Memory B cell (primary cell): ENCODE results near the gene PSMG3.

Source experiments
- ATAC-seq: fragments of 150-1000 bp; cut with Tn5 transposase; 2 replicates; pipeline ENCODE4 v1.10.0; 2021; ENCODE audit warnings: low read depth, mild to moderate bottlenecking, moderate library complexity
- DNase-seq, 2 donors: peaks; one replicate each; pipeline ENCODE4 v3.0.0; 2022; ENCODE audit warnings: low spot score in 2 of 2
- H3K27ac Mint-ChIP-seq: one replicate; pipeline ENCODE4 v1.8.0; 2022; ENCODE audit warnings: mild to moderate bottlenecking, moderate library complexity, mixed read lengths
- H3K27me3 Mint-ChIP-seq: one replicate; pipeline ENCODE4 v1.8.0; 2022; ENCODE audit warnings: mixed read lengths
- H3K36me3 Mint-ChIP-seq: one replicate; pipeline ENCODE4 v1.8.0; 2022; ENCODE audit warnings: mild to moderate bottlenecking, mixed read lengths
- H3K4me1 Mint-ChIP-seq: one replicate; pipeline ENCODE4 v1.8.0; 2022; ENCODE audit warnings: mixed read lengths
- H3K4me3 Mint-ChIP-seq: one replicate; pipeline ENCODE4 v1.8.0; 2022; ENCODE audit warnings: mild to moderate bottlenecking, moderate library complexity, mixed read lengths
- H3K9me3 Mint-ChIP-seq: one replicate; pipeline ENCODE4 v1.8.0; 2022; ENCODE audit warnings: mixed read lengths

PSMG3 gene

DNA sequence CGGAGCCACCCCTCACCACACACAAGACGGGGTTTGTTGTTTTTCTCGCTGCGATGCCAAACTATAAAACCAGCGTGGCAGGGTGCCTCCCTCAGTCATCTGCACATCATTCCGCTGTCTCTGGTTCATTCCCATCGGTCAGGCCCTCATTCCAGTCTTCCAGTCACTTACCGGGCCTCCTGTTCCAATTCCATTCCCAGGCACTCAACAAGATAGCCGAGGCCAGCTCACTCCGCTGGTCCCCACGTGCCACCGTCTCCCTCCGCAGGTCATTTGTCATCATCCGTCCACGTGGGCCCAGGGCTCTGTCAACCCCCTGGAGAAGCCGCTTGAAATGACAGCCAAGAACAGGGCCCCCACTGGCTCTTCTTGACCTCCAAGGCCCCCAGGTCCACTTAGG is 7.7 kb downstream of the PSMG3 start:
- ATAC-seq (no peak), DNase-seq (no peak)
- H3K27me3 Mint-ChIP-seq = peaks cover 6% of the 10 kb centered on the region
- H3K4me3 Mint-ChIP-seq = no peak overlapping the region
- H3K9me3 Mint-ChIP-seq = no peaks in the 10 kb centered on the region
- H3K36me3 Mint-ChIP-seq = peaks cover 9% of the 10 kb centered on the region
- H3K4me1 Mint-ChIP-seq = peaks cover 2% of the 10 kb centered on the region
- H3K27ac Mint-ChIP-seq = no peak overlapping the region

DNA sequence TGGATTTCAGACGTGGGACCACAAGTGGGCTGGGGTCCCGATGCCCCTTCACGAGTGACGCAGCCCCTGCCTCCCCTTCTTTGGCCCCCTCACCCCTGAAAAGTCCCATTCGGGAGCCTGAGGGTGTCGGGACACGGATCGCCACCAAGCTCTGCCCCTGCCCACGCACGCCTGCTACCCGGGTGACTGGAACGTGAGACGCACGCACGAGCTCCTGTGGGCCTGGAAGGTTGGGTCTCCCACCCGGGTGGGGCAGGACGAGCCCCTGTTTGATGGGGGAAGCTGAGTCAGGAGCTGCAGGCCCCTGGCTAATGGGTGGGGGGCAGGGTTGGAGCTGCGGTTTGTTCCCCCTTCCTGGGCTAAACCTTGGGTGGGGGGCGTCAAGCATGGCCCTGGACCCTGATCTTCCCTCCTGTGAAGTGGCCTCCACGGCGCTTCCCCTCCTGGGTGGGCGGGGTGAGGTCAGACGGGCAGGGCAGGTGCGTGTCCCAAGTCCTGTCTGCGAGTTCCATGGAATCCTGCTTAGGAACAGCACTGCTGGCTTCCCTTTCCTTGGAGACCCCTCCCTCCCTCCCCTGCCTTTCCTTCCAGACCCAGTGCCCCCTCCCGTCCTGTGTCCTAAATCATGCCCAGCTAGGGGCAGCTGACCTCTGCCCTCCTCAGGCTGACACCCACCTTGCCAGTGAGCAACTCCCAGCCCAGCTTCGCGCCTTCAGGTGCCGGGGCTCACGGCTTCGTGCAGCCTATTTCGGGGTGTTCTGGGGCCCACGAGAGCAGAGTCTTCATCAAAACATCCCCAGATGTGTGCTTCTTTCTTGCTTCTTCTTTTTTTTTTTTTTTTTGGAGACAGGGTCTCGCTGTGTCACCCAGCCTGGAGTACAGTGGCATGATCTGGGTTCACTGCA is 8.5 kb downstream of the PSMG3 start:
- Mint-ChIP-seq H3K27me3 (peaks cover 7% of the 10 kb centered on the region), H3K4me1 (peaks cover under 1% of the 10 kb centered on the region), H3K9me3 (no peaks in the 10 kb centered on the region), H3K27ac (no peak overlapping the region), H3K4me3 (no peak overlapping the region), H3K36me3 (peaks cover 5% of the 10 kb centered on the region)
- ATAC-seq = no peak
- no peak for DNase-seq

DNA sequence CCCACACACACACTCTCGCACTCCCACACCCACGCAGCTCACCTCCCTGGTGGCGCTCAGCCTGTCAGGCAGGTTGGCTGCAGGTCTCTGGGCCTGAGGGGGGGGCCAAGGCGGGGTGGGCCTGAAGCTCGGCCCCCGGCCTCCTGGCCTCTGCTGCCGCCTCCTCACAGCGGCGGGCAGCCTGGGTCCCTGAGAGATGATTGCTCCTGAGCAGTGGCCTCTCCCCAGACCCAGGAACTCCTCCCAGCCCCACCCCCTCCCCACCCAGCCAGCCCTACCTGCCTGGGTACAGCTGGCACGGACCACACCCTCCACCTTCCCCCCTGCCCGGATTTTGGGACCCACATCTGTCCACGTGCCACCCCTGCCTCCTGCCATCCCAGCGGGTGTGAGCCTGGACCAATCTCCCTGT is 9.2 kb downstream of the PSMG3 start:
- ATAC-seq = no peak

DNA sequence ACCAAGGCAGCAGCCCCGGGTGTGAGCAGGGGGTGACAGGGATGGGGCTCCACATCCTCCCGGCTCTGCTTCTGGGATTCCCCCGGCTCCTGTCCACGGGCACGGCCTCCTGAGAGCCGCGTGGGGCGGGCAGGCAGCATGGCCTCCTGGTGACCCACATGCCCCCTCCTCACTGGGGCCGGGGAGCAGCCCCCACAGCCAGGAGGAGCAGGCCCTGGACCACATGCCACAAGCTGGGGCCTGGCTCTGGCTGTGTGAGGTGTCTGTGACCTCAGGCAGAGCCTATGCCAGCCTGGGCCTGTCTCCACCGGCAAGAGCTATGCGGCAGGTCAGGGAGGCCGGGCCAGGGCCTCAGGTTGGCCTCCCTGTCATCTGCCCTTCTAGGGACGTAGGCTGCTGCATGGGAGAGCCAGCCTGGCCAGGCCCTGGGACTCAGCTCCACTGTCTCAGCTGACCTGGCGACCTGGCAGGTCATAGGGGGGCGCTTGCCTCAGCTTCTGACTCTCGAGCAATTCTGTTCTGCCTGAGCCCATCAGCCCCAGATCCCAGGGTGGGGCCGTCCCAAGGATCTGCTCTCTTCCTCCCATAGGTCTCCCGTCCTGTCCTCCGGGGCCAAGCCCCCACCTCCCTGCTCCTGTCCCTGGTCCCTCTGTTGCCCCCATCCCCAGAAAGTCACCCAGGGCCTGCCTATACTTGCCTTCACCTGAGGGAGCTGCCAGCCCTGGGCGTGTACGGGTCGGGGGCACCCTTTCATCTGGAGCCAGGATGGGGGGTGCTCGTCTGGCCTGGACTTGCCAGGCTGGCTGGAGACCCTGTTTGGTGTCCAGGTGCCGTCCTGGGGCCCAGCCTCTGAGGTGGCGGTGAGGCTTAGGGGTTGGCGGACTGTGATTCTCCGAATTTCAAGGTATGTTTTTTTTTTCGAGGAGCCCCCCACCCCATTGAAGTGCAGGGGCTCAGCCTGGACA is 9.9 kb downstream of the PSMG3 start:
- no peaks in the 10 kb centered on the region for H3K9me3 Mint-ChIP-seq
- ATAC-seq = no peak
- no peak overlapping the region for H3K27ac Mint-ChIP-seq
- peaks cover 14% of the 10 kb centered on the region for H3K27me3 Mint-ChIP-seq
- peaks cover 4% of the 10 kb centered on the region for H3K4me1 Mint-ChIP-seq
- H3K36me3 Mint-ChIP-seq = no peaks in the 10 kb centered on the region
- no peak overlapping the region for H3K4me3 Mint-ChIP-seq
- DNase-seq = no peak

More for the DNA sequence above, 9.2 kb downstream of the PSMG3 start:
- Mint-ChIP-seq H3K4me3 (no peak overlapping the region), H3K36me3 (peaks cover 2% of the 10 kb centered on the region), H3K9me3 (no peaks in the 10 kb centered on the region), H3K27me3 (peaks cover 10% of the 10 kb centered on the region), H3K27ac (no peak overlapping the region), H3K4me1 (peaks cover 4% of the 10 kb centered on the region)
- DNase-seq = no peak

DNA sequence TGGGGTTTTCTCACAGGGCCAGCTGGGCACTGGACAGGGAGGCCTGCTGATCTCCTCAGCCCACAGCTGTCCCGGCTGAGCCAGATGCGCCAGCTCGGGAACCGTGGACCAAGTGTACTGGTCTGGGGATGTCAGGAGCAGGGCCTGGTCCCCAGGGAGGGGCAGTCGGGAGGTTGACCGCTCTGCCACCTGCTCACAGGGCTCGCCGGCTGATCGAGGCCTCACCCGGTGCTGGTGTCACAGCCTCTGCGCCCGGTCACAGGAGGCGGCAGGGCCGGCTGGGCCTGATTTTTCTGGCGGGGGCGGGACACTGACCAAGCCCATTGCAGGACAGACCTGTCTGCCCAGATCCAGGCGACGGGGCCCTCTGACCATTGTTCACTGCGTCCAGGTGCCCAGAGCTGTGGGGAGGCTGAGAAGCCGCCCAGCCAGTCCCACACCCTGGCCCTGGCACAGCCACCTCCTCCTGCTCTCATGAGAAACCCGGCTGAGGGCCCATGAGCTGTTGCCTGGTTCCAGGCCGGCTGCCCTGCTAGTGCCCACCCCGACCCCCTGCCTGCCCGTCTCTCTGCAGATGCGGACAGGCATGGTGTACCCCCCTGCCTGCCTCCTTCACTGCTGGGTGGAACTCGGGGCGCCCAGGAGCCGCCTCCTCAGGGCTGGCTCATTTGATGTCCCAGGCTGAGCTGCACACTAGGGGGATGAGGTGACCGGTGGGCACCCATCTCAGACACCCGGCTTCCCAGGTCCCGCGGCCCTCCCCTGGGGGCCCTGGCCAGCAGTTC is 10.8 kb downstream of the PSMG3 start:
- Mint-ChIP-seq H3K27me3 (peaks cover 14% of the 10 kb centered on the region), H3K27ac (no peak overlapping the region), H3K9me3 (no peaks in the 10 kb centered on the region), H3K36me3 (no peaks in the 10 kb centered on the region), H3K4me3 (no peak overlapping the region), H3K4me1 (peaks cover 4% of the 10 kb centered on the region)
- no peak for DNase-seq
- no peak for ATAC-seq

DNA sequence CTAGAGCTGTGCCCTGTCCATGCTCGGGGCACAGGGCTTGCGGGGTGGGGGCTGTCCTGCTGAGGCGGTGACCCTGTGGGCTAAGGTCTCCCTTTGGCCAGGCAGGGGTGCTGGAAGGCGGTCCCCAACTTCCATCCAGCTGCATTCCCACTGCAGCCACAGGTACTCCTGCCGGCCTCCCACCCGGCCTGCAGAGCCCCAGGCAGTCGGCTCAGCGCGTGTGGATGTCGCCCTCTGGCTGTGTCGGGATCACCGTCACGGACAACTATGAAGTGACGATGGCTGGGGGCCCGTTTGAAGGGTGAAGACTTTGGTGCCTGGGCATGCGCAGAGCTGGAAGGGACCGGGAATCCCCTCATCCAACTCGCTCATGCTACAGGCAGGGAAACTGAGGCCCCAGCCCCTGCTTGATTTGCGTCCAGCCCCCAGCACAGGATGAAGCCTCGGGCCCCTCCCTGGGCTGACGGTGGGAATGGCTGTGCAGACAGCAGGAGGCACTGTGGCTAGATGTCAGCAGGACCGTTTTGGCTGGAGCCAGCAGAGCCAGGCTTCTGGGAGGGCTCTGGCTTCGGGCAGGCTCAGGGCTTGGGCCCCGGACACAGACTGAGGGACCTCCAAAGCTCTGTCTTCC is 11.5 kb downstream of the PSMG3 start:
- Mint-ChIP-seq H3K36me3 (no peaks in the 10 kb centered on the region), H3K9me3 (no peaks in the 10 kb centered on the region), H3K27me3 (peaks cover 14% of the 10 kb centered on the region), H3K4me1 (peaks cover 4% of the 10 kb centered on the region), H3K4me3 (no peak overlapping the region), H3K27ac (no peak overlapping the region)
- ATAC-seq = no peak
- DNase-seq = no peak

DNA sequence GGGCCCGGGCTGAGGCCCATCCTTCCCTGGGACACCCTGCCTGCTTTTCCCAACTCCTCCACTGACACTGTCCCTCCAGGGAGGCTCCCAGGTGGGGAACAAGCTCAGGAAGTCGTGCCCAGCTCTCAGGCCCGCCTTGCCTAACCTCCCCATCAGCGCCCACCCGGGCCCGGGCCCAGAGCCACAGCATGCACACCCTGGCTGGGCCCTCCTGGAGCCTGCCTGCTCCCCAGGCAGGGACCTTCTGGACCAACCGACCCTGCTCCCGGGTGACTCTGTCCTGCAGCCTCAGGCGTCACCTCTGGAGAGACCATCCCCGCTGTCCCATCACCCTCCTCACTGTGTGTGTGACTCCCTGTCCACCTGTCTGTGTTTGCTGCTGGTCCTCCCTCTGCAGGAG is 12.1 kb downstream of the PSMG3 start:
- Mint-ChIP-seq H3K9me3 (no peaks in the 10 kb centered on the region), H3K36me3 (no peaks in the 10 kb centered on the region), H3K4me3 (no peak overlapping the region), H3K27ac (no peak overlapping the region), H3K4me1 (peaks cover 4% of the 10 kb centered on the region), H3K27me3 (peaks cover 14% of the 10 kb centered on the region)
- DNase-seq (no peak), ATAC-seq (no peak)

DNA sequence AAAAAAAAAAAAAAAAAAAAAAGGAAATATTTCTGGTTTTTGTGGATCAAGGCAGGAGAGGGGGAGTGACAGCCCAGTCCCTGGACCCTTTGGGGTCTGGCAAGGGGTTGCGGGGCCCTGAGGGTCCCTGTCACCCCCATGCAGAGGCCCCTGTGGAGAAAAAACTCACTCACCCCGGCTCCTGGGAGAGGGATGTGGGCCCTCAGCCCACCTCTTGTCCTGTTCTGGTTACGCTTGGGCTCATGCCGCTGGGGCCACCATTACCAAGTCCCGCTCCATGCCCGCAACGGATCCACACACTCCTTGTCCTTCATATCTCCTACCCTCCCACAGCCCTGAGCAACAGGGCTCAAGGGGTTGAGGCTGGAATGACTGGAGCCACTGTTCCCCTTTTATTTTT is 12.8 kb downstream of the PSMG3 start:
- Mint-ChIP-seq H3K9me3 (no peaks in the 10 kb centered on the region), H3K4me3 (no peak overlapping the region), H3K36me3 (no peaks in the 10 kb centered on the region), H3K27me3 (peaks cover 11% of the 10 kb centered on the region), H3K27ac (no peak overlapping the region), H3K4me1 (peaks cover 4% of the 10 kb centered on the region)
- no peak for DNase-seq
- ATAC-seq = no peak

DNA sequence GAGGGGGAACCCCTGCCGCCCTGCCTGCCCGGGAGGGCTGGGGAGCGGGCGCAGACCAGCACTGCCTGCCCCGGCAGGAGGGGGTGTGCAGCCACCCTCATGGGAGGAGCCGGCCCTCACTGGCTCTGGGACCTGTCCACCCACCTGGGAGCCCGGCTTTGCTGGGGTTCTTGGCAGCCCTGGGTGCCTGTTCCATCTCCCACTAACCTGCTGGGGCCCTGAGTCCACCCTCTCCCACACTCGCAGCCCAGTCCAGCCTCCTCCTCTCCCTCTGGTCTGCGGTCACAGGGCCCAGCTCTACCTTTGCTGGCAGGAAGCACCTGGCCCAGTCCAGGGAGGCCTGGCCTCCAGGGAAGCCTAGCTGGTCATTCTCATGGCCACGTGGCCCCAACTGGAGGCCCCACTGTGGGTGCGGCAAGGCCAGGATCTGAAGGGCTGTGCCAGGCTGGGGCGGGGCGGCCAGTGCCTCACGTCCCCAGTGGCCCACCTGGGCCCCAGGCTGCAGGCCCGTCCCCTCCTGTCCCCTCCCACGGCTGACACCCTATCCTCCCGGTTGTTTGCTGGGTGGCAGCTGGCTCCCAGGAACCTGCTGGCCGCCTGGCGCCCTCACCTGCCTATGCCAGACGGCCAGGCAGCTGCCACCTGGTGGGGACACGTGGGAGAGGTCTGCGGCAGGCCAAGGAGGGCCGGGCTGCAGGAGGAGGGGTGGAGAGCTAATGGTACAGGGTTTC is 13.9 kb downstream of the PSMG3 start, which contains the start of gene TMEM184A:
Gene TMEM184A (minus strand): TSS at position 393 of the 731 bp plus-strand sequence. CDS start 721 bp downstream, outside the sequence.
- Mint-ChIP-seq H3K4me1 (peaks cover 4% of the 10 kb centered on the region), H3K9me3 (no peaks in the 10 kb centered on the region), H3K27me3 (peaks cover 10% of the 10 kb centered on the region), H3K36me3 (no peaks in the 10 kb centered on the region), H3K4me3 (no peak within 1 kb of the TSS), H3K27ac (no peak within 1 kb of the TSS)
- ATAC-seq (peak; percentile 86), DNase-seq (peak in 1 of 2 donors; percentile 40)

DNA sequence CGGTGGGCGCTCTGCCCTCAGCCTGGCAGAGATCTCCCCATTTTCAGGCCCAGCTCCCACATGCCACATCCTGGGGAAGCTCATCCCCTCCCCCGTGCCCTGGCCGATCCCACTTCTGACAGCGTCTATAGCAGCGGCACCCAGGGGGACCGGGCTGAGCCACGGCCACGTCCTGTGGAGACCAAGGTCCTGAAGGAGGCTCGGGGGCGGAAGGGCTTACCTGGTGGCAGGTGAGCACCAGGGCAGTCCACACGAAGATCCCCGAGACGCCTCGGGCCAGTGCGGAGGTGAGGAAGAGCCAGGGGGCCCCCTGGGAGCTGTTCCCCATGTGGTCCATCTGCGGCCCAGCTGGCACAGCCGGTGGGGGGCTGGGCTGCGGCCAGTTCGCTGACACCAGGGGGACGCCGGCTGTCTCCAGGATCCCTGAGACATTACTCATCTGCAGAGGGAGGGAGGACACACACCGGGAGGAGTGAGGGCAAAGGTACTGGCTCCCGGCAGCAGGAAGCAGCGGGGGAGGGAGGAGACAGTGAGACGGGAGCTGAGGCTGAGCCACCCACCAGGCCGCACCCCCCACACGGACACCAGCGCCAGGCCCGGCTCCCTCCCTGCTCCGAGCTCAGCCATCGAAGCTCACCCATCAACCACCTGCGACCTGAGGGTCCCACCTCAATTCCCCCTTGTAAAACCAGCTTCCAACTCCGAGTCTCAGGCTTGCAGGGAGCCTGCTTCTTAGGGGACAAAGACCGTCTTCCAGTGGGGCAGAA is 14.6 kb downstream of the PSMG3 start:
- Mint-ChIP-seq H3K9me3 (no peaks in the 10 kb centered on the region), H3K27me3 (peaks cover 10% of the 10 kb centered on the region), H3K36me3 (no peaks in the 10 kb centered on the region), H3K27ac (no peak overlapping the region), H3K4me3 (no peak overlapping the region), H3K4me1 (peaks cover 4% of the 10 kb centered on the region)
- no peak for ATAC-seq
- DNase-seq = no peak

DNA sequence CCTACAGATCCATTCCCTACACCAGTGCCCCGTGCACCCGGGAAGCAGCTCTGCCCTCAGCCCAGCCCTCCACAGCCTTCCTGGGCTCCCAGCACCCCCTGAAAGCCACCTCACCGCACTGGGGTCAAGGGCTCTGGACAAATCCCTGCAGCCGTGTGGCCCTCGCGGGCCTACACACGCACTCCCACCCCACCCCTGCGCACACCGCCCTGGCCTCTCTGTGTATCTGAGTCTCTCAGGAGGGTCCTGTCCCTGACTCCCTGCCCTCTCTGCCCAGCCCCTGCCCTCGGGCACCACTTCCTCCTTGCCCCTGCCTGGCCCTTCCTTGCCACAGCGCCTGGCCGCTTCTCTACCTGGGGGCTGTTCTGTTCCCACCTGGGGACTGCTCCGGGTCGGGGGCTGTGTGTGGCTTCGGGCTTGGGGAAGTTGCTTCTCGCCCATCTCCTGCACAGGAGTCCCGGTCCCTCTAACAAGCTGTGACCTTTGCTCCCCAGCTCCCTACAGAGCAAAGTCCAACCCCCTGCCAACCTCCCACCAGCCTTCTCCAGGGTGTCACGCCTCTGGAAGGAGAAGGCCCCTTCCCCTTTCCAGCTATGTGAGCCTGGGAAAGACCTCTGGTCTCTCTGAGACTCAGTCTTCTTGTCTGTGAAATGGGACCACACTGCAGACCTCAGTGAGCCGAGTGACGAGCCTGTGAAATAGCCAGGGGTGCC is 15.3 kb downstream of the PSMG3 start:
- Mint-ChIP-seq H3K4me1 (peaks cover 4% of the 10 kb centered on the region), H3K4me3 (no peak overlapping the region), H3K27ac (no peak overlapping the region), H3K36me3 (no peaks in the 10 kb centered on the region), H3K27me3 (peaks cover 10% of the 10 kb centered on the region), H3K9me3 (no peaks in the 10 kb centered on the region)
- DNase-seq (no peak), ATAC-seq (no peak)
